Smooth muscle cell of the umbilical artery (primary cell): ENCODE measurements around the gene ROBO3. TPM values are rescaled to one million over a fixed set of nuclear protein-coding genes. Genes with fewer than 3 reads are reported as not detected.

ENCODE experiments used
- total RNA-seq: library from RNA; depleted of rRNA; stranded (reverse); fragments of >200 nt; gene quantifications from 2 replicates; pipeline ENCODE4 v1.2.3, GENCODE V29; 2014

Gene ROBO3, protein sequence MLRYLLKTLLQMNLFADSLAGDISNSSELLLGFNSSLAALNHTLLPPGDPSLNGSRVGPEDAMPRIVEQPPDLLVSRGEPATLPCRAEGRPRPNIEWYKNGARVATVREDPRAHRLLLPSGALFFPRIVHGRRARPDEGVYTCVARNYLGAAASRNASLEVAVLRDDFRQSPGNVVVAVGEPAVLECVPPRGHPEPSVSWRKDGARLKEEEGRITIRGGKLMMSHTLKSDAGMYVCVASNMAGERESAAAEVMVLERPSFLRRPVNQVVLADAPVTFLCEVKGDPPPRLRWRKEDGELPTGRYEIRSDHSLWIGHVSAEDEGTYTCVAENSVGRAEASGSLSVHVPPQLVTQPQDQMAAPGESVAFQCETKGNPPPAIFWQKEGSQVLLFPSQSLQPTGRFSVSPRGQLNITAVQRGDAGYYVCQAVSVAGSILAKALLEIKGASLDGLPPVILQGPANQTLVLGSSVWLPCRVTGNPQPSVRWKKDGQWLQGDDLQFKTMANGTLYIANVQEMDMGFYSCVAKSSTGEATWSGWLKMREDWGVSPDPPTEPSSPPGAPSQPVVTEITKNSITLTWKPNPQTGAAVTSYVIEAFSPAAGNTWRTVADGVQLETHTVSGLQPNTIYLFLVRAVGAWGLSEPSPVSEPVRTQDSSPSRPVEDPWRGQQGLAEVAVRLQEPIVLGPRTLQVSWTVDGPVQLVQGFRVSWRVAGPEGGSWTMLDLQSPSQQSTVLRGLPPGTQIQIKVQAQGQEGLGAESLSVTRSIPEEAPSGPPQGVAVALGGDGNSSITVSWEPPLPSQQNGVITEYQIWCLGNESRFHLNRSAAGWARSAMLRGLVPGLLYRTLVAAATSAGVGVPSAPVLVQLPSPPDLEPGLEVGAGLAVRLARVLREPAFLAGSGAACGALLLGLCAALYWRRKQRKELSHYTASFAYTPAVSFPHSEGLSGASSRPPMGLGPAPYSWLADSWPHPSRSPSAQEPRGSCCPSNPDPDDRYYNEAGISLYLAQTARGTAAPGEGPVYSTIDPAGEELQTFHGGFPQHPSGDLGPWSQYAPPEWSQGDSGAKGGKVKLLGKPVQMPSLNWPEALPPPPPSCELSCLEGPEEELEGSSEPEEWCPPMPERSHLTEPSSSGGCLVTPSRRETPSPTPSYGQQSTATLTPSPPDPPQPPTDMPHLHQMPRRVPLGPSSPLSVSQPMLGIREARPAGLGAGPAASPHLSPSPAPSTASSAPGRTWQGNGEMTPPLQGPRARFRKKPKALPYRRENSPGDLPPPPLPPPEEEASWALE (N-terminal part only)
- 6.2 and 7.7 TPM in 2 replicates for total RNA-seq

GRCh38 chr11:124865181-124865901 is at the start of gene ROBO3:
Gene ROBO3, plus strand, starts transcription at chr11:124865432. Its CDS starts 146 bp downstream, at chr11:124865578.

GRCh38 chr11:124897674-124898262 is 32.5 kb downstream of the ROBO3 start, which contains the start of gene ROBO4:
Gene ROBO4, minus strand, starts transcription at chr11:124897865. Its CDS starts 70 bp downstream, at chr11:124897795.

DNA sequence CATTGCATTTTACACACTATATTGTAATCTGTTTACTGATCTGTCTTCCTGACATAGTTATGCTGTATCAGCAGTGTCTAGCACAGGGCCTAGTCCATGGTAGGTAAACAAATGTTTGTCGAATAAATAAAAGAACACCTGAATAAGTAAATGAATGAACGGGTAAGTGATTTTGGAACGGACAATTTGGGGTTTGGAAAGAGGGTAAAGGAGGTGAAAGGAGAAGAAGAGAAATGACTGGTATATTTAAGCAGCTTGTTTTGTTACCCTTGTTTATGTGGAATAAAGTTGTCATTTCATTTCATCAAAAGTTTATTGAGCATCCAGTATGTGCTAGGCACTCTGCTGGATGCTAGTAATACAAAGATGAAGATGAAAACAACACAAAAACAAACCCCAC is 53.7 kb downstream of the ROBO3 start, which contains the start of gene HEPN1:
Gene HEPN1, plus strand, starts transcription at position 301 of the 400 bp plus-strand sequence.

Other genes with a start within 250 kb of the ROBO3 start
- 26.7 and 29.4 TPM in 2 replicates for gene TBRG1, start 242.6 kb upstream of the ROBO3 start, total RNA-seq
- gene SIAE, start 191.7 kb upstream of the ROBO3 start, total RNA-seq = 17.5 and 18.3 TPM in 2 replicates
- gene SPA17, start 191.5 kb upstream of the ROBO3 start, total RNA-seq = 5.0 and 8.1 TPM in 2 replicates
- gene NRGN, start 125.5 kb upstream of the ROBO3 start, total RNA-seq = 0.28 TPM in 1 of 2 replicates, not detected in the other
- not detected in 2 replicates for gene VSIG2, start 113.2 kb upstream of the ROBO3 start, total RNA-seq
- 0.30 and 0.37 TPM in 2 replicates for gene ESAM, start 103.1 kb upstream of the ROBO3 start, total RNA-seq
- gene MSANTD2, start 65.0 kb upstream of the ROBO3 start, total RNA-seq = 8.3 and 12.0 TPM in 2 replicates
- 0.30 and 0.46 TPM in 2 replicates for gene ROBO4, start 32.4 kb downstream of the ROBO3 start, total RNA-seq
- 0.09 TPM in 1 of 2 replicates, not detected in the other for gene HEPN1, start 53.8 kb downstream of the ROBO3 start, total RNA-seq
- not detected in 2 replicates for gene HEPACAM, start 70.6 kb downstream of the ROBO3 start, total RNA-seq
- gene CCDC15, start 88.8 kb downstream of the ROBO3 start, total RNA-seq = 0.30 and 1.9 TPM in 2 replicates
- gene SLC37A2, start 197.9 kb downstream of the ROBO3 start, total RNA-seq = 0.30 and 0.88 TPM in 2 replicates
- 22.4 and 28.2 TPM in 2 replicates for gene TMEM218, start 246.2 kb downstream of the ROBO3 start, total RNA-seq